Caco-2 (cell line): ENCODE measurements around the gene ZNRF2. TPM values are rescaled to one million over a fixed set of nuclear protein-coding genes. Genes with fewer than 3 reads are reported as not detected.

Source experiments
- BruUV-seq: library from RNA; stranded (reverse); fragments of 400-500 nt; replicated peaks from 2 replicates; lab custom pipeline; 2021; lab: Mats Ljungman, UMichigan
- CTCF ChIA-PET: fragments of 300-600 bp; sonication (Branson Sonifier 250); formaldehyde crosslinking; loops from one replicate; lab custom pipeline; 2022; ENCODE audit warnings: antibody characterized with exemption; lab: Charles Lee
- POLR2A ChIA-PET: fragments of 300-600 bp; sonication (Branson Sonifier 250); formaldehyde crosslinking; loops from one replicate; lab custom pipeline; 2022; ENCODE audit warnings: antibody characterized with exemption; lab: Charles Lee
- DNase-seq, 2 experiments: peaks; one replicate each; pipeline versions ENCODE4 v3.0.0 to v3.0.0-alpha.2; 2020 to 2022
- H3K27me3 ChIP-seq: replicated peaks from 2 replicates; pipeline ENCODE4 v1.6.0; 2011; ENCODE audit warnings: low read length; ENCODE audit not compliant: control insufficient read depth, insufficient read depth
- H3K36me3 ChIP-seq: 2 replicates; pipeline ENCODE4 v1.5.1; 2011; ENCODE audit warnings: low read length; ENCODE audit not compliant: control insufficient read depth, insufficient read depth
- H3K4me1 ChIP-seq: fragments of 250-450 bp; sonication (Bioruptor Pico); 2 replicates; pipeline ENCODE4 v1.5.1; 2020; ENCODE audit warnings: mild to moderate bottlenecking
- H3K4me3 ChIP-seq: 2 replicates; pipeline ENCODE4 v1.5.1; 2011; ENCODE audit warnings: low read depth, mild to moderate bottlenecking, control low read depth, low read length
- H3K9me3 ChIP-seq: fragments of 250-450 bp; sonication (Bioruptor Pico); 2 replicates; pipeline ENCODE4 v1.5.1; 2020; ENCODE audit warnings: mild to moderate bottlenecking, moderate library complexity
- H3K27ac Mint-ChIP-seq: one replicate; pipeline ENCODE4 v1.8.0; 2022; ENCODE audit warnings: mixed read lengths; ENCODE audit not compliant: unreplicated experiment
- H3K27me3 Mint-ChIP-seq: one replicate; pipeline ENCODE4 v1.8.0; 2022; ENCODE audit warnings: mixed read lengths; ENCODE audit not compliant: insufficient read depth, unreplicated experiment
- H3K36me3 Mint-ChIP-seq: one replicate; pipeline ENCODE4 v1.8.0; 2022; ENCODE audit warnings: mild to moderate bottlenecking, mixed read lengths; ENCODE audit not compliant: insufficient read depth, unreplicated experiment
- H3K4me1 Mint-ChIP-seq: one replicate; pipeline ENCODE4 v1.8.0; 2022; ENCODE audit warnings: low read depth, mixed read lengths; ENCODE audit not compliant: unreplicated experiment
- H3K4me3 Mint-ChIP-seq: one replicate; pipeline ENCODE4 v1.8.0; 2022; ENCODE audit warnings: mild to moderate bottlenecking, moderate library complexity, mixed read lengths; ENCODE audit not compliant: unreplicated experiment
- H3K9me3 Mint-ChIP-seq: one replicate; pipeline ENCODE4 v1.8.0; 2022; ENCODE audit warnings: mixed read lengths; ENCODE audit not compliant: unreplicated experiment
- intact Hi-C: fragments of 100-400 bp; cut with micrococcal nuclease; formaldehyde crosslinking; loops from one replicate; pipeline ENCODE4 v1.10.0; 2022; ENCODE audit not compliant: unreplicated experiment
- total RNA-seq: library from RNA; stranded (reverse); gene quantifications from 2 replicates; pipeline ENCODE4 v1.2.3, GENCODE V29; 2022
- TF ChIP-seq, protein P1 (sequence below), 2 experiments: fragments of 200-600 bp in 1 of 2; IDR thresholded peaks; 1 replicate in 1 of 2; 2 replicates in 1 of 2; pipeline versions ENCODE4 v1.5.1 to v1.8.0; 2011 to 2022; ENCODE audit warnings: antibody characterized with exemption in 1 of 2, control low read depth in 1 of 2, inconsistent platforms in 1 of 2, low read depth in 1 of 2, low read length in 1 of 2, mild to moderate bottlenecking in 1 of 2, moderate library complexity in 1 of 2; ENCODE audit not compliant: insufficient read depth in 1 of 2, severe bottlenecking in 1 of 2, unreplicated experiment in 1 of 2

The ZNRF2 gene
- total RNA-seq, 1 experiment from 2014 or later = 9.0 TPM

DNA sequence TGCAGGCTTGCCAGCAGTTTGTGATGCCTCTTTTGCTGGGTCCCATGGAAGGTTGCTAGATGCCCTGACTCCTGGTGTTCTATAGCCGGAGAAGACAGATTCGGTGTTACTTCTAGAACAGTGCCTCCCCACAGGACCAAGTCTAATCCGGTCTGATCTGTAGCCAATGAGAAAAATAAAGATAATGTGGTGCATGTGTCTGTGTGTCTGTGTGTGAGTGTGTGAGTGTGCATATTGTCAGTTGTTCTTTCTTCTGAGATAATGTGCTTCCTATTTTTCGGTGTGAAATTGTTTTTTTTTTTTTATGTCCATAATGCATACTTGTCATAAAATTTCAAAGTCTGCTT is 29.7 kb upstream of the ZNRF2 start:
- H3K4me1 Mint-ChIP-seq = peaks cover 14% of the 10 kb centered on the region
- intact Hi-C loops = no loop called here
- H3K27ac Mint-ChIP-seq = no peak overlapping the region
- H3K27me3 Mint-ChIP-seq = no peaks in the 10 kb centered on the region
- Histone ChIP-seq H3K9me3 (no peaks in the 10 kb centered on the region), H3K27me3 (no peaks in the 10 kb centered on the region), H3K4me3 (no peak overlapping the region), H3K4me1 (peaks cover 10% of the 10 kb centered on the region), H3K36me3 (no peaks in the 10 kb centered on the region)
- no peaks in the 10 kb centered on the region for H3K9me3 Mint-ChIP-seq
- H3K4me3 Mint-ChIP-seq = no peak overlapping the region
- TF ChIP-seq, protein P1, sequence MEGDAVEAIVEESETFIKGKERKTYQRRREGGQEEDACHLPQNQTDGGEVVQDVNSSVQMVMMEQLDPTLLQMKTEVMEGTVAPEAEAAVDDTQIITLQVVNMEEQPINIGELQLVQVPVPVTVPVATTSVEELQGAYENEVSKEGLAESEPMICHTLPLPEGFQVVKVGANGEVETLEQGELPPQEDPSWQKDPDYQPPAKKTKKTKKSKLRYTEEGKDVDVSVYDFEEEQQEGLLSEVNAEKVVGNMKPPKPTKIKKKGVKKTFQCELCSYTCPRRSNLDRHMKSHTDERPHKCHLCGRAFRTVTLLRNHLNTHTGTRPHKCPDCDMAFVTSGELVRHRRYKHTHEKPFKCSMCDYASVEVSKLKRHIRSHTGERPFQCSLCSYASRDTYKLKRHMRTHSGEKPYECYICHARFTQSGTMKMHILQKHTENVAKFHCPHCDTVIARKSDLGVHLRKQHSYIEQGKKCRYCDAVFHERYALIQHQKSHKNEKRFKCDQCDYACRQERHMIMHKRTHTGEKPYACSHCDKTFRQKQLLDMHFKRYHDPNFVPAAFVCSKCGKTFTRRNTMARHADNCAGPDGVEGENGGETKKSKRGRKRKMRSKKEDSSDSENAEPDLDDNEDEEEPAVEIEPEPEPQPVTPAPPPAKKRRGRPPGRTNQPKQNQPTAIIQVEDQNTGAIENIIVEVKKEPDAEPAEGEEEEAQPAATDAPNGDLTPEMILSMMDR (IDR thresholded peaks at IDR 0.05; ENCODE audit: insufficient read depth in 1 of 2, low read depth in 1 of 2, low read length in 1 of 2, severe bottlenecking in 1 of 2, unreplicated experiment in 1 of 2) = no peak
- no peaks in the 10 kb centered on the region for H3K36me3 Mint-ChIP-seq
- no peak for DNase-seq
- ChIA-PET POLR2A (interaction anchor here (0.6 kb wide), 2 partner anchors 17 to 291 kb away, joined by 3 to 5 read pairs; no protein-coding TSS in a partner anchor), CTCF (interaction anchor here (1.0 kb wide), 1 partner anchor 8 kb away, joined by 5 read pairs; no protein-coding TSS in a partner anchor)
- BruUV-seq = no TSS peak

DNA sequence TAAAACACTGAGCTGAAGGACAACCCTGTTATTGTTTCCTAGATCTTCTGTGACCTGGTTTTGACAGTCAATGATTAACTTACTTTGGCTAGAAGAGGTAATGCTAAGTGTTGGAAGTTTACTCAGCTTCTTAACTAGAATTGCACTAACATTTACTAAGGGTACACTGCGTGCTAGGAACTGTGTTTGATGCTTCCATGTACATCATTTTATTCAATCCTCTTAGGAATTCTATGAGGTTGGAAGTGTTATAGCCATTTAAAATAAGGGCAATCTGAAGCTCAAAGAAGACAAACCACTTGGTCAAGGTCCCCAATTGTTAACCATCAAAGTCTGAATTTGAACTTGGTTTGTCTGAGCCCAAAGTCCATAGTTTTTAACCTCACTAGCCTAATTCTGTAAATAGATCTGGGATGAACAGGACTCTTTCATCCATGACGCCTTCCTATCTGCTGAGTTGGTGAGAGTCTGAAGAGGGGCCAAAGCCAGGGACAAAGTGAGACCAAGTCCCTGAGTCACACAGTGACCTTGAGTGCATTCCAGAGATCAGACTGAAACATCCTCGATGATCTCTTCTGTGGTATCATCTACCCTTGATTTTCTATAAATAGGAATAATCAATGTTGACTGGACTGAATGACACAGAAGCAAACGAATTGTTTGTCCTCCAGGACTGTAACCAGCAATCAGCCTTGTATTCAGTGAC is 29.2 kb upstream of the ZNRF2 start:
- intact Hi-C loops = no loop called here
- Histone ChIP-seq H3K27me3 (no peaks in the 10 kb centered on the region), H3K36me3 (no peaks in the 10 kb centered on the region), H3K4me3 (no peak overlapping the region), H3K4me1 (peaks cover 10% of the 10 kb centered on the region), H3K9me3 (no peaks in the 10 kb centered on the region)
- Mint-ChIP-seq H3K4me1 (peaks cover 14% of the 10 kb centered on the region), H3K27me3 (no peaks in the 10 kb centered on the region), H3K27ac (no peak overlapping the region), H3K9me3 (no peaks in the 10 kb centered on the region), H3K4me3 (no peak overlapping the region), H3K36me3 (no peaks in the 10 kb centered on the region)
- peak in 1 of 2 experiments; percentile 15 for DNase-seq
- no TSS peak for BruUV-seq
- CTCF ChIA-PET = interaction anchor here (1.0 kb wide), 1 partner anchor 8 kb away, joined by 5 read pairs; no protein-coding TSS in a partner anchor
- POLR2A ChIA-PET = interaction anchor here (0.6 kb wide), 2 partner anchors 16 to 291 kb away, joined by 3 to 5 read pairs; no protein-coding TSS in a partner anchor
- TF ChIP-seq, protein P1 (IDR thresholded peaks at IDR 0.05; ENCODE audit: insufficient read depth in 1 of 2, low read depth in 1 of 2, low read length in 1 of 2, severe bottlenecking in 1 of 2, unreplicated experiment in 1 of 2) = no peak

DNA sequence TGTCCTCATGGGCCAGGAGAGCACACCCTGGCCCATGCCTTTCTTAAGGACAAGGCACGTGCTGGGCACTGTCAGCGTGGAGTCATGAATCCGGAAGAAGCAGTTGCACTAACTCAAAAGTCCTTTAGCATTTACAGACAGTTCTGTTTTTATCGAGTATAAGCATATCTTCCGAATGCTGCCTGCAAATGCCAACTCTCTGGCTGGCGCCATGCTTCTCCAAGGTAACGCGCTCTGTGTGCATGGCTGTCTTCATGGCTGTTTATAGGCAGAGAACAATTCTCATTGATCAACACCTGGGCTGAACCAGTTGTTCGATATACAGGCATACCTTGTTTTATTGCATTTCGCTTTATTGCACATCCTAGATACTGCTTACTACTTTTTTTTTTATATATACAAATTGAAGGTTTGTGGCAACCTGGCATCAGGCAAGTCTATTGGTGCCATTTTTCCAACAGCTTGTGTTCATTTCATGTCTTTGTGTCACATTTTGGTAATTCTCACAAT is 28.0 kb upstream of the ZNRF2 start:
- CTCF ChIA-PET = no interaction called here
- no peak for DNase-seq
- Mint-ChIP-seq H3K4me1 (peaks cover 14% of the 10 kb centered on the region), H3K27me3 (no peaks in the 10 kb centered on the region), H3K27ac (no peak overlapping the region), H3K36me3 (no peaks in the 10 kb centered on the region), H3K4me3 (no peak overlapping the region), H3K9me3 (no peaks in the 10 kb centered on the region)
- Histone ChIP-seq H3K36me3 (no peaks in the 10 kb centered on the region), H3K9me3 (no peaks in the 10 kb centered on the region), H3K4me3 (no peak overlapping the region), H3K4me1 (peaks cover 10% of the 10 kb centered on the region), H3K27me3 (no peaks in the 10 kb centered on the region)
- TF ChIP-seq, protein P1 (IDR thresholded peaks at IDR 0.05; ENCODE audit: insufficient read depth in 1 of 2, low read depth in 1 of 2, low read length in 1 of 2, severe bottlenecking in 1 of 2, unreplicated experiment in 1 of 2) = no peak
- no TSS peak for BruUV-seq
- intact Hi-C loops = no loop called here
- POLR2A ChIA-PET = no interaction called here
